ENCODE data around the gene PHF2. TPM values are rescaled to one million over a fixed set of nuclear protein-coding genes. Genes with fewer than 3 reads are reported as not detected.

The PHF2 gene
- 21.3 TPM for total RNA-seq
- 10 to 100 TPM; 32.3 to 45.8 (median 36.6) TPM for polyA plus RNA-seq (ENCODE audit: insufficient read depth in 1 of 8, insufficient read length in 8 of 8, low replicate concordance in 1 of 8)
- long read RNA-seq, donor 1, result 0 reads
- long read RNA-seq, donor 2, result 0 reads
- long read RNA-seq, donor 3, partial matches to known transcripts, result 6 of 11 reads
- long read RNA-seq, donor 3, other reads (novel, unspliced or antisense), result 5 of 11 reads
- long read RNA-seq, donor 4, result 0 reads
- long read RNA-seq, donor 5, full-length matches to known transcripts, result 1 of 1 reads
- long read RNA-seq, donor 5, partial matches to known transcripts, result 0 of 1 reads
- long read RNA-seq, donor 5, other reads (novel, unspliced or antisense), result 0 of 1 reads
- long read RNA-seq, donor 6, result 0 reads
- long read RNA-seq, donor 7, partial matches to known transcripts, result 5 of 5 reads
- long read RNA-seq, donor 7, other reads (novel, unspliced or antisense), result 0 of 5 reads
- long read RNA-seq, donor 8, result 0 reads
- long read RNA-seq, donor 9, partial matches to known transcripts, result 31 of 31 reads
- long read RNA-seq, donor 9, other reads (novel, unspliced or antisense), result 0 of 31 reads
- long read RNA-seq, donor 10, result 0 reads
- long read RNA-seq, donor 11, result 0 reads

GRCh38 chr9:93576258-93577077, at the start of gene PHF2:
TSS of gene PHF2 (plus strand) at chr9:93576584. CDS start at chr9:93576774, 190 bp downstream.
- H3K27ac ChIP-seq (ENCODE audit: low read length), result peak within 1 kb of the TSS; percentile 75
- H3K4me3 ChIP-seq (ENCODE audit: low read length), result peak within 1 kb of the TSS; percentile 63
- H3K27me3 ChIP-seq (ENCODE audit: control insufficient read depth, insufficient read depth, low read length), result no peaks in the 10 kb centered on the region
- no peaks in the 10 kb centered on the region for H3K9me3 ChIP-seq (replicated peaks; ENCODE audit: control insufficient read depth, low read depth, low read length)
- H3K36me3 ChIP-seq (ENCODE audit: control insufficient read depth, insufficient read depth, low read length), result peaks cover 3% of the 10 kb centered on the region
- H3K4me1 ChIP-seq (ENCODE audit: control insufficient read depth, insufficient read depth, low read length), result peaks cover 44% of the 10 kb centered on the region
- under 1% methylated on average over 128 of the region's 140 CpGs for WGBS (ENCODE audit: insufficient coverage)
- DNase-seq, result peak; percentile 61

DNA sequence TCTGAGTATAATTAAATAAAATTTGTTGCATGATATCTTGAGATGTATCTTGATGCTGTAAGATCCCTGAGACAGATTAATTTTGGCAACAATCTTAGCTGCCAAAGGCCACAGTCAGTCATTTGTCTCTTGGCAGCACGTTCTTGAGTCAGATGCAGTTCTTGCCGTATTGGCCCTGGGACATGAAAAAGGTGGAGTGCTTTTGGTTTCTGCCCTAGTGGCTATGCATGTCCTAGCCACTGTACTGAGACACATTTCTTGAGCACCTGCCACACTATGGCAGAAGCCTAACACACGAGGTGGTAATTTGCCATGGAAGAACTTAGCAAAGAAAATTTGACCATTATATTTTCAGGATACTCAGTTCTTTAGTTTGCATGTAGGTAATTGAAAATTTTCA, 45.0 kb upstream of the PHF2 start:
- WGBS (ENCODE audit: insufficient coverage), result 40% methylated on average over 1 of the region's 3 CpGs
- DNase-seq, result no peak
- Histone ChIP-seq H3K4me1 (ENCODE audit: control insufficient read depth, insufficient read depth, low read length) (no peaks in the 10 kb centered on the region), H3K36me3 (ENCODE audit: control insufficient read depth, insufficient read depth, low read length) (peaks cover 52% of the 10 kb centered on the region), H3K27me3 (ENCODE audit: control insufficient read depth, insufficient read depth, low read length) (no peaks in the 10 kb centered on the region), H3K9me3 (replicated peaks; ENCODE audit: control insufficient read depth, low read depth, low read length) (no peaks in the 10 kb centered on the region), H3K4me3 (ENCODE audit: low read length) (no peak overlapping the region), H3K27ac (ENCODE audit: low read length) (no peak overlapping the region)

DNA sequence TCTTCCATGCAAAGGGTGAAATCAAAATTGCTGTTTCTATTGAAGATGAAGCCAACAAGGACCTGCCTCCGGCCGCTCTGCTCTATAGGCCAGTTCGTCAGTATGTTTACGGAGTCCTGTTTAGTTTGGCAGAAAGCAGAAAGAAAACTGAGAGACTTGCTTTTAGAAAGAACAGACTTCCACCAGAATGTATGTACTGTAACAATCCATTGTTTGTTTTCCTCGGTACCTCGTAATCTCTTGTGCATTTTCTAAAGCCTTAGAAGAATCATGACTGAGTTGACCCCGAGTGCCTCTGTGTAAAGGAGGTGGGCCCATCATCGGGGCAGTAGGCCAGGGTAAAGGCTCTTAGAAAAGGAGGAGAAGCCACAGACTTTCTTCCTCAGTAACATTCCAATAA, 44.2 kb upstream of the PHF2 start:
- Histone ChIP-seq H3K36me3 (ENCODE audit: control insufficient read depth, insufficient read depth, low read length) (peaks cover 51% of the 10 kb centered on the region), H3K27me3 (ENCODE audit: control insufficient read depth, insufficient read depth, low read length) (no peaks in the 10 kb centered on the region), H3K27ac (ENCODE audit: low read length) (no peak overlapping the region), H3K9me3 (replicated peaks; ENCODE audit: control insufficient read depth, low read depth, low read length) (no peaks in the 10 kb centered on the region), H3K4me3 (ENCODE audit: low read length) (no peak overlapping the region), H3K4me1 (ENCODE audit: control insufficient read depth, insufficient read depth, low read length) (peaks cover 4% of the 10 kb centered on the region)
- no peak for DNase-seq
- 88% methylated on average over 4 of the region's 8 CpGs for WGBS (ENCODE audit: insufficient coverage)

GRCh38 chr9:93533863-93534262, 42.5 kb upstream of the PHF2 start:
- Histone ChIP-seq H3K4me3 (ENCODE audit: low read length) (no peak overlapping the region), H3K9me3 (replicated peaks; ENCODE audit: control insufficient read depth, low read depth, low read length) (no peaks in the 10 kb centered on the region), H3K4me1 (ENCODE audit: control insufficient read depth, insufficient read depth, low read length) (peaks cover 4% of the 10 kb centered on the region), H3K36me3 (ENCODE audit: control insufficient read depth, insufficient read depth, low read length) (peaks cover 48% of the 10 kb centered on the region), H3K27ac (ENCODE audit: low read length) (no peak overlapping the region), H3K27me3 (ENCODE audit: control insufficient read depth, insufficient read depth, low read length) (no peaks in the 10 kb centered on the region)
- WGBS (ENCODE audit: insufficient coverage), result 74% methylated on average over 7 of the region's 8 CpGs
- no peak for DNase-seq

GRCh38 chr9:93536167-93536566, 40.2 kb upstream of the PHF2 start:
- 88% methylated on average over 3 of the region's 4 CpGs for WGBS (ENCODE audit: insufficient coverage)
- H3K4me3 ChIP-seq (ENCODE audit: low read length), result no peak overlapping the region
- H3K4me1 ChIP-seq (ENCODE audit: control insufficient read depth, insufficient read depth, low read length), result peaks cover 9% of the 10 kb centered on the region
- peak; percentile 14 for DNase-seq
- peaks cover 54% of the 10 kb centered on the region for H3K36me3 ChIP-seq (ENCODE audit: control insufficient read depth, insufficient read depth, low read length)
- H3K27me3 ChIP-seq (ENCODE audit: control insufficient read depth, insufficient read depth, low read length), result no peaks in the 10 kb centered on the region
- H3K9me3 ChIP-seq (replicated peaks; ENCODE audit: control insufficient read depth, low read depth, low read length), result no peaks in the 10 kb centered on the region
- no peak overlapping the region for H3K27ac ChIP-seq (ENCODE audit: low read length)

DNA sequence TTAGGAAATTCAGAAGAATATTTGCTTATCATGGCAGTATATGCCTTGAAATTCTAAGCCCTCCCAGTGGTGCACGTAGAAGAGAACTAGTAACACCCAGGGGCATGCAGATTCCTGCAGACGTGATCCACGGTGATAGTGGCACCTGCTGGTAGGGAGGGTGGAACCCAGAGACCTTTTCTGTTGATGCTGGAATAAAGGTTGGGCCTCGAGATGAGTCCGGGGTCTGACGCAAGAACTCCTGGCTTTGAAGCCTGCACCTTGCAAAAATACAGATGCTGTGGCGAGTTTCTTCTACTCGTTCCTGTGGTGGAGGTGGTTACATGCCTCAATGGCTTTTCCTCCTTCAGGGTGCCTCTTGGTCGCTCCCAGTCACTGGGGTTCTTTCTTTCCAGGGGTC, 39.5 kb upstream of the PHF2 start:
- Histone ChIP-seq H3K27me3 (ENCODE audit: control insufficient read depth, insufficient read depth, low read length) (no peaks in the 10 kb centered on the region), H3K4me3 (ENCODE audit: low read length) (no peak overlapping the region), H3K27ac (ENCODE audit: low read length) (no peak overlapping the region), H3K36me3 (ENCODE audit: control insufficient read depth, insufficient read depth, low read length) (peaks cover 52% of the 10 kb centered on the region), H3K9me3 (replicated peaks; ENCODE audit: control insufficient read depth, low read depth, low read length) (no peaks in the 10 kb centered on the region), H3K4me1 (ENCODE audit: control insufficient read depth, insufficient read depth, low read length) (peaks cover 11% of the 10 kb centered on the region)
- WGBS (ENCODE audit: insufficient coverage), result 71% methylated on average over 6 of the region's 9 CpGs
- no peak for DNase-seq

DNA sequence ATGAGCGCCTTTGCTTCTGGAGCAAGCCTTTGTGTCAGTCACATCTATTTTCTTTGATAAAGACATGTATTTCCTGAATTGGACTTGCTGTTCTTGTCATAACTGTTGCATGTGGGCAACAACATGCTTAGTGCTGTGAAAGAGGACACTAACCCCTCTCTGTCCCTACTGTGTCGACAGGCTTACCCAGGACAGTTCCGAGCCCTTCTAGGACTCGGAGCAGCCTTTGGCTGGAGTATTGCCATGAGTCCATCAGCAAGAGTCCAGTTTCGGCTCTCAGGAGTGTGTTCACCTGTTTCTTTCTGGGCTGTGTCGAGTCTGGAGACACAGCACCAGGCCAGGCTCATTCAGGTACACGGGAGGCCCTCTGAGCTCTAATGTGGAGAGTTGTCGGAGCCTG, 36.1 kb upstream of the PHF2 start:
- 92% methylated on average over 4 of the region's 8 CpGs for WGBS (ENCODE audit: insufficient coverage)
- Histone ChIP-seq H3K4me3 (ENCODE audit: low read length) (no peak overlapping the region), H3K36me3 (ENCODE audit: control insufficient read depth, insufficient read depth, low read length) (peaks cover 44% of the 10 kb centered on the region), H3K27me3 (ENCODE audit: control insufficient read depth, insufficient read depth, low read length) (no peaks in the 10 kb centered on the region), H3K27ac (ENCODE audit: low read length) (no peak overlapping the region), H3K4me1 (ENCODE audit: control insufficient read depth, insufficient read depth, low read length) (peaks cover 13% of the 10 kb centered on the region), H3K9me3 (replicated peaks; ENCODE audit: control insufficient read depth, low read depth, low read length) (no peaks in the 10 kb centered on the region)
- no peak for DNase-seq

- Histone ChIP-seq H3K27me3 (ENCODE audit: control insufficient read depth, insufficient read depth, low read length) (no peaks in the 10 kb centered on the region), H3K4me1 (ENCODE audit: control insufficient read depth, insufficient read depth, low read length) (peaks cover 13% of the 10 kb centered on the region), H3K27ac (ENCODE audit: low read length) (no peak overlapping the region), H3K9me3 (replicated peaks; ENCODE audit: control insufficient read depth, low read depth, low read length) (no peaks in the 10 kb centered on the region), H3K36me3 (ENCODE audit: control insufficient read depth, insufficient read depth, low read length) (peaks cover 44% of the 10 kb centered on the region), H3K4me3 (ENCODE audit: low read length) (no peak overlapping the region)
- 85% methylated on average over 4 of the region's 4 CpGs for WGBS (ENCODE audit: insufficient coverage)
- DNase-seq, result no peak
Observed at GRCh38 chr9:93541005-93541404, 35.4 kb upstream of the PHF2 start.

- H3K36me3 ChIP-seq (ENCODE audit: control insufficient read depth, insufficient read depth, low read length), result peaks cover 47% of the 10 kb centered on the region
- peak; percentile 31 for DNase-seq
- 73% methylated on average over 4 of the region's 8 CpGs for WGBS (ENCODE audit: insufficient coverage)
Observed at GRCh38 chr9:93541581-93542349, 34.6 kb upstream of the PHF2 start.

More at GRCh38 chr9:93541581-93542349, 34.6 kb upstream of the PHF2 start:
- peaks cover 12% of the 10 kb centered on the region for H3K4me1 ChIP-seq (ENCODE audit: control insufficient read depth, insufficient read depth, low read length)
- H3K27ac ChIP-seq (ENCODE audit: low read length), result peak overlapping the region; percentile 32
- no peaks in the 10 kb centered on the region for H3K27me3 ChIP-seq (ENCODE audit: control insufficient read depth, insufficient read depth, low read length)
- no peak overlapping the region for H3K4me3 ChIP-seq (ENCODE audit: low read length)
- no peaks in the 10 kb centered on the region for H3K9me3 ChIP-seq (replicated peaks; ENCODE audit: control insufficient read depth, low read depth, low read length)

Measured in muscle of leg (tissue), 16 donors.